Kidney (tissue), 14 donors: ENCODE data around the gene PPP1R14D. TPM values are rescaled to one million over a fixed set of nuclear protein-coding genes. Genes with fewer than 3 reads are reported as not detected.

ENCODE experiments used
- DNase-seq, 5 donors: peaks; one replicate each; pipeline ENCODE4 v3.0.0-alpha.2; 2013 to 2020
- FAIRE-seq: peaks from 2 replicates; lab custom pipeline; 2012; peaks lifted over from hg19 to GRCh38; lab: Jason Lieb, UNC
- H3K27ac ChIP-seq, 2 donors: one replicate each; pipeline ENCODE4 v1.7.0; 2013; ENCODE audit warnings: low read depth in 2 of 2, low read length in 2 of 2, inconsistent platforms in 1 of 2
- H3K27me3 ChIP-seq: one replicate; pipeline ENCODE4 v1.7.1; 2013; ENCODE audit warnings: low read length, inconsistent platforms; ENCODE audit not compliant: control insufficient read depth, insufficient read depth
- H3K36me3 ChIP-seq, 3 donors: one replicate each; pipeline versions ENCODE4 v1.7.0 to v1.7.1; 2013; ENCODE audit warnings: low read length in 3 of 3, control low read depth in 1 of 3, inconsistent platforms in 1 of 3; ENCODE audit not compliant: insufficient read depth in 3 of 3, control insufficient read depth in 2 of 3
- H3K4me1 ChIP-seq, 3 donors: one replicate each; pipeline versions ENCODE4 v1.7.0 to v1.7.1; 2013; ENCODE audit warnings: low read length in 3 of 3, inconsistent platforms in 1 of 3, low read depth in 1 of 3; ENCODE audit not compliant: control insufficient read depth in 2 of 3, insufficient read depth in 2 of 3
- H3K4me3 ChIP-seq, 3 donors: one replicate each; pipeline versions ENCODE4 v1.7.0 to v1.8.1; 2013; ENCODE audit warnings: low read length in 3 of 3, control low read depth in 1 of 3, inconsistent platforms in 1 of 3
- H3K9ac ChIP-seq, 3 donors: one replicate each; pipeline versions ENCODE4 v1.7.0 to v1.7.1; 2013; ENCODE audit warnings: low read length in 3 of 3, control low read depth in 1 of 3, inconsistent platforms in 1 of 3
- H3K9me3 ChIP-seq, 3 donors: one replicate each; pipeline versions ENCODE4 v1.7.0 to v1.7.1; 2013; ENCODE audit warnings: low read length in 3 of 3, control low read depth in 1 of 3, inconsistent platforms in 1 of 3; ENCODE audit not compliant: control insufficient read depth in 2 of 3, insufficient read depth in 1 of 3
- CTCF ChIP-seq: IDR thresholded peaks from 3 replicates; pipeline ENCODE4 v1.5.1; 2012; ENCODE audit warnings: mild to moderate bottlenecking, moderate library complexity, borderline replicate concordance; ENCODE audit not compliant: insufficient read depth; ENCODE audit errors: extremely low read depth
- intact Hi-C: fragments of 100-400 bp; cut with DNase I; formaldehyde crosslinking; loops from one replicate; pipeline ENCODE4 v1.11.1; 2022
- polyA plus RNA-seq: library from polyadenylated mRNA; stranded (reverse); fragments of 350-450 nt; fragmentation: Illumina TruSeq; extraction: RNeasy Lipid Tissue Mini Kit (QIAGEN cat#74804); gene quantifications from one replicate; pipeline ENCODE4 v1.2.3, GENCODE V29; 2014; ENCODE audit warnings: low read depth, low replicate concordance; ENCODE audit not compliant: insufficient read depth
- total RNA-seq: library from RNA; stranded (reverse); fragmentation: NEBNext Ultra II Directional; extraction: Animal tissue kit (Norgen Biotek cat#: 25700); gene quantifications from one replicate; pipeline ENCODE4 v1.2.1, GENCODE V29; 2021
- donor health status: control.
- donor health status: control.
- donor health status: control.
- donor health status: control.
- donor health status: control.
- donor health status: DM: yes; HTN: yes; CAD: no.
- donor health status: Normal renal cell carcinoma (clear cell type).

PPP1R14D gene
- total and polyA plus RNA-seq, 2 donors from 2014 or later, result 4.0 TPM; not detected in 1

GRCh38 chr15:40796512-40796911 is 32.0 kb downstream of the PPP1R14D start:
- Histone ChIP-seq H3K36me3 (no peaks in the 10 kb centered on the region), H3K27me3 (no peaks in the 10 kb centered on the region), H3K4me1 (peaks cover 0 to 13% (median 0%) of the 10 kb centered on the region in 3 donors), H3K9me3 (no peaks in the 10 kb centered on the region), H3K27ac (no peak overlapping the region), H3K9ac (no peak overlapping the region), H3K4me3 (no peak overlapping the region)
- DNase-seq, result no peak
- FAIRE-seq, result no peak
- no peak for TF ChIP-seq CTCF
- intact Hi-C loops, result no loop called here

- no peak for TF ChIP-seq CTCF
- Histone ChIP-seq H3K4me3 (no peak overlapping the region), H3K9ac (no peak overlapping the region), H3K27ac (no peak overlapping the region), H3K9me3 (no peaks in the 10 kb centered on the region), H3K36me3 (no peaks in the 10 kb centered on the region), H3K27me3 (no peaks in the 10 kb centered on the region), H3K4me1 (peaks cover 0 to 13% (median 0%) of the 10 kb centered on the region in 3 donors)
- no peak for DNase-seq
- intact Hi-C loops, result no loop called here
- no peak for FAIRE-seq
Measured at GRCh38 chr15:40796041-40796440, 32.5 kb downstream of the PPP1R14D start.

- DNase-seq, result no peak
- intact Hi-C loops, result no loop called here
- no peak for TF ChIP-seq CTCF
- no peak for FAIRE-seq
- Histone ChIP-seq H3K9ac (no peak overlapping the region), H3K9me3 (no peaks in the 10 kb centered on the region), H3K27me3 (no peaks in the 10 kb centered on the region), H3K4me1 (peaks cover 2 to 16% (median 6%) of the 10 kb centered on the region in 3 donors), H3K4me3 (peak overlapping the region in 1 of 3 donors; percentile 1), H3K36me3 (no peaks in the 10 kb centered on the region), H3K27ac (peak overlapping the region in 1 of 2 donors; percentile 48)
Measured at GRCh38 chr15:40793216-40793989, 35.1 kb downstream of the PPP1R14D start.
